ENCODE measurements around the gene TCF7L2.

TCF7L2 gene

GRCh38 chr10:113125612-113126011 is 175.6 kb downstream of the TCF7L2 start:
- H3K36me3 ChIP-seq (ENCODE audit: control insufficient read depth in 1 of 2, insufficient read depth in 2 of 2, low read length in 2 of 2), result no peaks in the 10 kb centered on the region
- no peak overlapping the region for H3K4me3 ChIP-seq (ENCODE audit: low read depth in 1 of 2, low read length in 2 of 2)
- H3K9me3 ChIP-seq (ENCODE audit: control insufficient read depth in 1 of 2, low read length in 2 of 2), result no peaks in the 10 kb centered on the region
- H3K4me1 ChIP-seq (ENCODE audit: control insufficient read depth in 1 of 2, insufficient read depth in 2 of 2, low read length in 2 of 2), result peaks cover 3 to 13% of the 10 kb centered on the region in 2 donors
- H3K27me3 ChIP-seq (ENCODE audit: control insufficient read depth in 1 of 2, insufficient read depth in 2 of 2, low read length in 2 of 2), result no peaks in the 10 kb centered on the region
- H3K27ac ChIP-seq (ENCODE audit: low read depth, low read length), result no peak overlapping the region
- H3K9ac ChIP-seq (ENCODE audit: low read depth in 1 of 2, low read length in 2 of 2), result no peak overlapping the region

- Histone ChIP-seq H3K9me3 (ENCODE audit: control insufficient read depth in 1 of 2, low read length in 2 of 2) (no peaks in the 10 kb centered on the region), H3K4me3 (ENCODE audit: low read depth in 1 of 2, low read length in 2 of 2) (peak overlapping the region; percentile 41 to 43), H3K4me1 (ENCODE audit: control insufficient read depth in 1 of 2, insufficient read depth in 2 of 2, low read length in 2 of 2) (peaks cover 3 to 13% of the 10 kb centered on the region in 2 donors), H3K36me3 (ENCODE audit: control insufficient read depth in 1 of 2, insufficient read depth in 2 of 2, low read length in 2 of 2) (no peaks in the 10 kb centered on the region), H3K27me3 (ENCODE audit: control insufficient read depth in 1 of 2, insufficient read depth in 2 of 2, low read length in 2 of 2) (no peaks in the 10 kb centered on the region), H3K27ac (ENCODE audit: low read depth, low read length) (no peak overlapping the region), H3K9ac (ENCODE audit: low read depth in 1 of 2, low read length in 2 of 2) (no peak overlapping the region)
These were observed 176.5 kb downstream of the TCF7L2 start for GRCh38 chr10:113126229-113127201.

DNA sequence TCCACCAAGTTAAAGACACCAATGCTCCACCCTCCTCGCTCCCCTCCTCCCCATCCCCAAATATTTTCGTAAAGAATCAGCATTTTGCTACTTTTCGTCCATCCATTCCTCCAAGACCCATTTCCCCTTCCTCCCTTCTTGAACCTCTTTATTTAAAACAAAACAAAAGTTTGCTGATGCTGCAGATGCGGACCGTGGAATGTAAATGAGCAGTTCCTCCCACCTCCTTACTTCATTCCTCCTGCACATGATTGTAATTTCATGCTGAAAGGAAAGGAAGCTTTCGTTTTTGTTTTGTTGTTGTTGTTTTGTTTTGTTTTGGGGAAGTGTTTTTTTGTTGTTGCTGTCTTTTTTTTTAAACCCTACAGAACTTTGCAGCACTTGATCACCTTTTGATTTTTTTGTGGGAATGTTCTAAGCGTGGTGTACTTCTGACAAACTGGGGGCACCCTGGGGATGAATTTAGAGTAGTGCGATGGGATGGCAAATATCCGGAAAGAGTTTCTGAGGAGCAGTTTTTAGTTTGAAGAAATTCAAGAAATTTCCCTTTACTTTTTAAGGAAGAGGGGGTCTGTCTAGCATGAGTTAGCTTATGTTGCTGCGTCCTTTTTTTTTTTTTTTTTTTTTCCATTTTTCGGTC is 177.3 kb downstream of the TCF7L2 start:
- H3K27me3 ChIP-seq (ENCODE audit: control insufficient read depth in 1 of 2, insufficient read depth in 2 of 2, low read length in 2 of 2), result no peaks in the 10 kb centered on the region
- no peaks in the 10 kb centered on the region for H3K36me3 ChIP-seq (ENCODE audit: control insufficient read depth in 1 of 2, insufficient read depth in 2 of 2, low read length in 2 of 2)
- H3K4me3 ChIP-seq (ENCODE audit: low read depth in 1 of 2, low read length in 2 of 2), result peak overlapping the region in 1 of 2 donors; percentile 43
- no peaks in the 10 kb centered on the region for H3K9me3 ChIP-seq (ENCODE audit: control insufficient read depth in 1 of 2, low read length in 2 of 2)
- H3K4me1 ChIP-seq (ENCODE audit: control insufficient read depth in 1 of 2, insufficient read depth in 2 of 2, low read length in 2 of 2), result peaks cover 3 to 13% of the 10 kb centered on the region in 2 donors
- no peak overlapping the region for H3K9ac ChIP-seq (ENCODE audit: low read depth in 1 of 2, low read length in 2 of 2)
- H3K27ac ChIP-seq (ENCODE audit: low read depth, low read length), result no peak overlapping the region

GRCh38 chr10:113127901-113128283 is 177.8 kb downstream of the TCF7L2 start:
- H3K9me3 ChIP-seq (ENCODE audit: control insufficient read depth in 1 of 2, low read length in 2 of 2), result no peaks in the 10 kb centered on the region
- H3K9ac ChIP-seq (ENCODE audit: low read depth in 1 of 2, low read length in 2 of 2), result no peak overlapping the region
- peaks cover 3 to 7% of the 10 kb centered on the region in 2 donors for H3K4me1 ChIP-seq (ENCODE audit: control insufficient read depth in 1 of 2, insufficient read depth in 2 of 2, low read length in 2 of 2)
- no peak overlapping the region for H3K27ac ChIP-seq (ENCODE audit: low read depth, low read length)
- no peaks in the 10 kb centered on the region for H3K27me3 ChIP-seq (ENCODE audit: control insufficient read depth in 1 of 2, insufficient read depth in 2 of 2, low read length in 2 of 2)
- no peaks in the 10 kb centered on the region for H3K36me3 ChIP-seq (ENCODE audit: control insufficient read depth in 1 of 2, insufficient read depth in 2 of 2, low read length in 2 of 2)
- no peak overlapping the region for H3K4me3 ChIP-seq (ENCODE audit: low read depth in 1 of 2, low read length in 2 of 2)

DNA sequence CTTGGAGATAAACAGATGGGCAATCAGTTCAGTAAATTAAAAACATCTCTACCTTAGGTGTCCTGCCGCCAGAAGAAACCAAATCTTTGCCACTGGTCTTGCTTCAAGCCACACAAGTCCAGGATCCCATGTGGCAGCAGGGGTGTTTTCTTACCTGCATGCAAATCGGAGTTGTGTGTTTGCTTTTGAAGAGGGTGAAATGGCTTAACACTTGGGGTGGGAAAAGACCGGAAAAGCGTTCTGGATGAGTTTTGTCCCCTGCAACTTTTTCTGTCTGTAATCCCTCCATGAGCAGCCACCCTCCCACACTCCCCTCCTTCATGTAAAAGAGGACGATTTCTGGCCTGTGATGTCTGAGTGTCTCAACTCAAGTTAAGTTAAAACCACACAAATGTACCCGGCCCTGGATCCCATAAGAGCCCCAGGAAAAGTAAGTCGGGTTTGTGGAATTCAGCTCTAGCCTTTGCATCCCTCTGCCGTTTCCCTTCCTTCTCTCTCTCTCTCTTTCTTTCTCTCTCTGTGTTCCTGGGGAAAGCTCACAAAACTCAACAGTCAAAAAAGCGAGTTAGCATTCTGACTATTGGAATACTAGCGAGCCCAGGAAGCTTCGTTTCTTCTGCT is 178.5 kb downstream of the TCF7L2 start:
- Histone ChIP-seq H3K27me3 (ENCODE audit: control insufficient read depth in 1 of 2, insufficient read depth in 2 of 2, low read length in 2 of 2) (no peaks in the 10 kb centered on the region), H3K4me3 (ENCODE audit: low read depth in 1 of 2, low read length in 2 of 2) (no peak overlapping the region), H3K27ac (ENCODE audit: low read depth, low read length) (no peak overlapping the region), H3K9me3 (ENCODE audit: control insufficient read depth in 1 of 2, low read length in 2 of 2) (no peaks in the 10 kb centered on the region), H3K4me1 (ENCODE audit: control insufficient read depth in 1 of 2, insufficient read depth in 2 of 2, low read length in 2 of 2) (peaks cover 3 to 6% of the 10 kb centered on the region in 2 donors), H3K9ac (ENCODE audit: low read depth in 1 of 2, low read length in 2 of 2) (no peak overlapping the region), H3K36me3 (ENCODE audit: control insufficient read depth in 1 of 2, insufficient read depth in 2 of 2, low read length in 2 of 2) (no peaks in the 10 kb centered on the region)

DNA sequence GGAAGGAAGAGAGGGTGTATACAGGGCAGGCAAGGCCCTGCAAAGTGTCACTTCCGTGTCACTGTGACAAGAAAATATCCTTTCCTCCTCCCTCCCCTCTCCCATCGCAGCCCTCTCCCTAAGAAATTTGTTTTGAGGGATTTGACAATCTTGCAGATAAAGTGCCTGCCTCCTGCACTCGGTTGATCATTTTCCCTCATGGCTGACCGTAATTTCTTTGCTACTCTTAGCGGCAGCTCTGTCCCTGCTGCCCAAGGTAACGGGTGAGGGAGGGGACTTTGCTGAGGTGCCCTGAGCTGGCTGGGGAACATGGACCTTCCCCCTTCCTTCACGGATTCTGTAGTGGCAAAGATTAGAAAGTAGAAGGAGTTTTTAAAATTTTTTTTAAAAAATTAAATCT is 179.1 kb downstream of the TCF7L2 start:
- Histone ChIP-seq H3K36me3 (ENCODE audit: control insufficient read depth in 1 of 2, insufficient read depth in 2 of 2, low read length in 2 of 2) (no peaks in the 10 kb centered on the region), H3K4me1 (ENCODE audit: control insufficient read depth in 1 of 2, insufficient read depth in 2 of 2, low read length in 2 of 2) (peaks cover 3 to 6% of the 10 kb centered on the region in 2 donors), H3K4me3 (ENCODE audit: low read depth in 1 of 2, low read length in 2 of 2) (no peak overlapping the region), H3K9me3 (ENCODE audit: control insufficient read depth in 1 of 2, low read length in 2 of 2) (no peaks in the 10 kb centered on the region), H3K27ac (ENCODE audit: low read depth, low read length) (no peak overlapping the region), H3K27me3 (ENCODE audit: control insufficient read depth in 1 of 2, insufficient read depth in 2 of 2, low read length in 2 of 2) (no peaks in the 10 kb centered on the region), H3K9ac (ENCODE audit: low read depth in 1 of 2, low read length in 2 of 2) (no peak overlapping the region)

DNA sequence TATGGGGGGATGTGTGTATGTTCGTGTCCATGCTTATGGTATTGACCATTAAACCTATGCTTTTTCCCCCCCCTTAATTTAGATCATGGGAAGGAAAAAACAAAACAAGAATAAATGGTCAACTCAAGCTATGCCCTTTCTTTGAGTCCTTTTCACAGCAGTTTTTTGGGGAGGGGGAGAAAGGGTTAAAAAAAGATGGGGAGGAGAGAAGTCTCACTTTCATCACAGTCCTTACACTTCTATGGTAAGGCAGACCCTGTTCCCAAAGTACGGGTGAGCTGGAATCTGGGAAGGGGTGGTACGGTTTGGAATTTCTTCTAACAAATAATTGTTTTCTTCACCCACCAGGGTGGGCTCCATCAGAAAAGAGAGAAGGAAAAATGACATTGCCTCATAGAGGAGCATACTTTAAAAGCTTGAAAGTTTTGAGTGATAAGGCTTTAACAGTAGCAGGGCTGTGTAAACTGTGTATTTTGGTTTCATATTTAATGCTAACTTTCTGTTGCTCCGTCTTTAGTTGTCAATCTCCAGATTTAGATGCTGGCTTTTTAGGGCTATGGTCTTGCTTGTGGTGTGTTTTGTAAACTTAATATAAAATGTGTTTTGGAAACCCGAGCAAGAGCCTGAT is 180.1 kb downstream of the TCF7L2 start:
- H3K4me3 ChIP-seq (ENCODE audit: low read depth in 1 of 2, low read length in 2 of 2), result no peak overlapping the region
- H3K27me3 ChIP-seq (ENCODE audit: control insufficient read depth in 1 of 2, insufficient read depth in 2 of 2, low read length in 2 of 2), result no peaks in the 10 kb centered on the region
- no peaks in the 10 kb centered on the region for H3K36me3 ChIP-seq (ENCODE audit: control insufficient read depth in 1 of 2, insufficient read depth in 2 of 2, low read length in 2 of 2)
- no peak overlapping the region for H3K27ac ChIP-seq (ENCODE audit: low read depth, low read length)
- no peaks in the 10 kb centered on the region for H3K9me3 ChIP-seq (ENCODE audit: control insufficient read depth in 1 of 2, low read length in 2 of 2)
- no peak overlapping the region for H3K9ac ChIP-seq (ENCODE audit: low read depth in 1 of 2, low read length in 2 of 2)
- H3K4me1 ChIP-seq (ENCODE audit: control insufficient read depth in 1 of 2, insufficient read depth in 2 of 2, low read length in 2 of 2), result peaks cover 3 to 6% of the 10 kb centered on the region in 2 donors

DNA sequence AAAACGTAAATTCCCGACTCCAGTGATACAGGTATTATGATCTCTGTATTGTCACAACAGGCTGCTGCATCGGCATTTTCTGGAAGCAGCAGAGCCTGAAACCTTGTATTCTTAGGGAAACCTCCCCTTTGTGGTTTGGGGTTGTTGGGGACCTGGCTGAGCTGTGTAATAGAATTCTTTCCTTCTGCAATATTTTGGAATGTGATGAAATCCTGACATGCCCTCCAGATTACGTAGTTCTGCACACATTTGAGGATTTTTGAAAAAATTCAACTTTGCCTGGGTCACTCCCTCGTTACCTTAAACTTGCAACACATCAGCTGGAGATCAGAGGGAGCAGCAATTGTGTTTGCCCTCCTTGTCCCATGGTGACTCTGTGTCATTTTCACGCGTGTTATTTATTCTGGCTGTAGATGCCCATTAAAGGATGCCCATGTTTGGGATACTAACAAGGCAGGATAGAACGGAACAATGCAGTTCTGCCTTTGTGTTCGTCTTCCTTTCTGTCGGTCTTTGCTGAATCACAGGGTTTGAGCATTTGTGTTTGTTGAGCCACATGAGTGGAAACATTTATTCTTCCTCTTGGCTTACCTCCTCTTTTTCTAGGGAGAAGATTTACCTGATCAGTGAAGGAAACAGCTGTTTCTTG is 181.7 kb downstream of the TCF7L2 start:
- no peak overlapping the region for H3K27ac ChIP-seq (ENCODE audit: low read depth, low read length)
- no peak overlapping the region for H3K9ac ChIP-seq (ENCODE audit: low read depth in 1 of 2, low read length in 2 of 2)
- peaks cover 0 to 5% of the 10 kb centered on the region in 2 donors for H3K36me3 ChIP-seq (ENCODE audit: control insufficient read depth in 1 of 2, insufficient read depth in 2 of 2, low read length in 2 of 2)
- no peaks in the 10 kb centered on the region for H3K27me3 ChIP-seq (ENCODE audit: control insufficient read depth in 1 of 2, insufficient read depth in 2 of 2, low read length in 2 of 2)
- no peaks in the 10 kb centered on the region for H3K9me3 ChIP-seq (ENCODE audit: control insufficient read depth in 1 of 2, low read length in 2 of 2)
- H3K4me1 ChIP-seq (ENCODE audit: control insufficient read depth in 1 of 2, insufficient read depth in 2 of 2, low read length in 2 of 2), result no peaks in the 10 kb centered on the region
- H3K4me3 ChIP-seq (ENCODE audit: low read depth in 1 of 2, low read length in 2 of 2), result no peak overlapping the region

DNA sequence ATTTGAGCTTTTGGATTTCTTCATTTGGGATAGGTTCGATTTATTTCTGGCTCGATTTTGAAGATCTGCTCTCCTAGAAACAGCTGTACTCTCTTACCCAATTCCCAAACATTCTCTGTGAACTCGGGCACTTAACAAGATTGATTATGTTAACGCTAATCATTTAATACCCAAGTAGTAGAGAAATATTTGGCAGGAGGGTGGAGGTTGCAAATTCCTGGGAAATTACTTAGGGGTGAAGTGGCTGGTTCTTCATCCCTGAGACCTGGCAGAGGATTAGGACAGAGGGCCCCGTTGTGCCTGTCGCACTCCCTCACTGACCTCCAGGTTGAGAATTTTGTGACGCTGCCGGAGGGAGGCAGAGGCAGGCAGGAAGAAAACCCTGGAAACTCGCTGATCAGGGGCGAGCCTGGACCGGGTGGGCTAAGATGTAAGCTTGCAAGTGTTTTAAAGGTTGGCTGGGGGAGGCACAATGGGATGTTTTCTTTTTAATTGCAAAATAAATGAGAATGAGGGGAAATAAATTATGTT is 182.6 kb downstream of the TCF7L2 start:
- Histone ChIP-seq H3K9ac (ENCODE audit: low read depth in 1 of 2, low read length in 2 of 2) (no peak overlapping the region), H3K4me3 (ENCODE audit: low read depth in 1 of 2, low read length in 2 of 2) (no peak overlapping the region), H3K27me3 (ENCODE audit: control insufficient read depth in 1 of 2, insufficient read depth in 2 of 2, low read length in 2 of 2) (no peaks in the 10 kb centered on the region), H3K27ac (ENCODE audit: low read depth, low read length) (no peak overlapping the region), H3K4me1 (ENCODE audit: control insufficient read depth in 1 of 2, insufficient read depth in 2 of 2, low read length in 2 of 2) (no peaks in the 10 kb centered on the region), H3K36me3 (ENCODE audit: control insufficient read depth in 1 of 2, insufficient read depth in 2 of 2, low read length in 2 of 2) (peaks cover 0 to 5% of the 10 kb centered on the region in 2 donors), H3K9me3 (ENCODE audit: control insufficient read depth in 1 of 2, low read length in 2 of 2) (no peaks in the 10 kb centered on the region)
